LoVo (cell line): Measurements from ENCODE around the gene MSL3.

ENCODE experiments used
- DNase-seq: peaks from one replicate; pipeline ENCODE4 v3.0.0-alpha.2; 2016; ENCODE audit warnings: low spot score

Gene MSL3, protein sequence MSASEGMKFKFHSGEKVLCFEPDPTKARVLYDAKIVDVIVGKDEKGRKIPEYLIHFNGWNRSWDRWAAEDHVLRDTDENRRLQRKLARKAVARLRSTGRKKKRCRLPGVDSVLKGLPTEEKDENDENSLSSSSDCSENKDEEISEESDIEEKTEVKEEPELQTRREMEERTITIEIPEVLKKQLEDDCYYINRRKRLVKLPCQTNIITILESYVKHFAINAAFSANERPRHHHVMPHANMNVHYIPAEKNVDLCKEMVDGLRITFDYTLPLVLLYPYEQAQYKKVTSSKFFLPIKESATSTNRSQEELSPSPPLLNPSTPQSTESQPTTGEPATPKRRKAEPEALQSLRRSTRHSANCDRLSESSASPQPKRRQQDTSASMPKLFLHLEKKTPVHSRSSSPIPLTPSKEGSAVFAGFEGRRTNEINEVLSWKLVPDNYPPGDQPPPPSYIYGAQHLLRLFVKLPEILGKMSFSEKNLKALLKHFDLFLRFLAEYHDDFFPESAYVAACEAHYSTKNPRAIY

DNA sequence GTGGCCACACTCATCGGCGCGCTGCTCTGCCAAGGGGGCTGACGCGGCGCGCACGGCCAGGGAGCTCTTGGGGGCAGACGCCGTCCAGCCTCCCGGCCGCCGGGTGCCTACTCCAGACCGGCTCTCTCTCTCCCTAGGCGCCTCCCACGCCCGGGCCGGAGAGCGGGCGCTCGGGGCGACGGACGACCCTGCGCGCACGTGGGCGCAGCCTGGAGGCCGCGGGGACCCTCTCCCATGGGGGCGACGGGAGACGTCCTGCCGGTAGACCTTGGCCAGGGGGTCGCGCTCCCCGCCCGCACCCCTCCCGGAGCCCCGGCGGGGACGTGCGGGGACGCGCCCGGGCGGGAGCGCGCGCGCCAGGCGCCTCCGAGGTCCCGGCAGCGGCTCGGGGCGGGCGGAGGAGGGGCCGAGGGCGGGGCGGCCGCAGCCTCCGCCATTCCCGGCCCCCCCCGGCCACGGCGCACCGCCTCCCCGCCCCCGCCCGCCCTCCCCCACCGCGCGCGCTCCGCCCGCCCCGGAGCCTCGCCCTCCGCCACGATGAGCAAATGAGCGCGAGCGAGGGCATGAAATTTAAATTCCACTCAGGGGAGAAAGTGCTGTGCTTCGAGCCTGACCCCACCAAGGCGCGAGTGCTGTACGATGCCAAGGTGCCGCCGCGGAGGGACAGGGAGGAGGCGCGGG is at the start of gene MSL3:
TSS of gene MSL3 (plus strand) at position 519 of the 681 bp plus-strand sequence. CDS start at position 546, 27 bp downstream.
- peak; percentile 47 for DNase-seq

DNA sequence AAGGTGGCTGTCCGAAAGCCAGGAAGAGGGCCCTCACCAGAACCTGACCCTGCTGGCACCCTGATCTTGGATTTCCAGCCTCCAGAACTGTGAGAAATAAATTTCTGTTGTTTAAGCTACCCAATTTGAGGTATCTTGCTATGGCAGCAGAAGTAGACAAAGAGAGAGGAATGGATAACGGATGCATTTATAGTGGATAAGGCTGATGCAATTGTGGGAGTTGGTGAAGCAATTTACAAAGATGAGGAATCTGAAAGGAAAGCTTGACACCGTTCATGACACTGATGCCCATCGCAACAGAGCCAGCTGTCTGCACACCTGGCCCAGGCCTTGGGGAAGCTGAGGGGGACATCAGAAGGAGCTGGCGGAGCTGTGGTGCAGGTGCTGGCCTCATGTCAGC is 35.7 kb upstream of the MSL3 start:
- no peak for DNase-seq

DNA sequence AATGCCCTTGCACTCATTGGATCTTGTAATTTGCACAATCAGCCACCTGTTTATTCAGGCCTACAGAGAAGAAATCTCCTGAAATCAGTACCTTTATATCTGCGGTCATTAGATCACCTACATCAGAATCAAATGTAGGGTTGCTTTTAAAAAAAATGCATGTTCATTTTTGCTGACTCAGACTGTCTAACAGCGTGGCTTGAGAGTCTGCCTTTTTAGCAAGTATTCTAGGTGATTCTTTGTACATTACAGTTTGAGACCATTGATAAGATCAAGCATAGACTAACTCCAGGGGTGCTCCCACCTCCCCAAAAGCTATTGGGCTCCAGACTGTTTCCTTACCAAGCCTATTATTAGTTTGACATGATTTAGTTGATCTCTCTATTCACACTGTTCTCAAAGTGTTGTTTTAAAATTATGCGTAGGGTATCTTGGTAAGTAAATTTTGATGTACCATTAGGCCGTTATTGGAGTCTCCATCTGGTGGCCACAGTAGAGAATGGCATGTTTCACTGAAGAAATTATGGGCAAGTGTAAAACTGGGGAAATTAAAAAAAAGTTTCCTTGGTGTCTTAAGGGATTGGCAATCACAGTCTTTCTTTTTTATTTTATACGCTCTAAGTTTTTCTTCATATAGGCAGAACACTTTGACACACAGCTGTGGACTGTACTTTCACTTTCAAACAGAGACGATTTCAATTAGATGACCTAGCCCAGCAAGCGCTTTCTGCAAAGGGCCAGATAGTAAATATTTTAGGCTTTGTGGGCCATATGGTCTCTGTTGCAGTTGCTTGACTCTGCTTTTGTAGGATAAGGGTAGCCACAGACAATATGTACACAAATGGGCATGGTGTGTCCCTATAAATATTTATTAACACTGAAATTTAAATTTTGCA is 33.7 kb upstream of the MSL3 start:
- DNase-seq, result peak; percentile 12

DNA sequence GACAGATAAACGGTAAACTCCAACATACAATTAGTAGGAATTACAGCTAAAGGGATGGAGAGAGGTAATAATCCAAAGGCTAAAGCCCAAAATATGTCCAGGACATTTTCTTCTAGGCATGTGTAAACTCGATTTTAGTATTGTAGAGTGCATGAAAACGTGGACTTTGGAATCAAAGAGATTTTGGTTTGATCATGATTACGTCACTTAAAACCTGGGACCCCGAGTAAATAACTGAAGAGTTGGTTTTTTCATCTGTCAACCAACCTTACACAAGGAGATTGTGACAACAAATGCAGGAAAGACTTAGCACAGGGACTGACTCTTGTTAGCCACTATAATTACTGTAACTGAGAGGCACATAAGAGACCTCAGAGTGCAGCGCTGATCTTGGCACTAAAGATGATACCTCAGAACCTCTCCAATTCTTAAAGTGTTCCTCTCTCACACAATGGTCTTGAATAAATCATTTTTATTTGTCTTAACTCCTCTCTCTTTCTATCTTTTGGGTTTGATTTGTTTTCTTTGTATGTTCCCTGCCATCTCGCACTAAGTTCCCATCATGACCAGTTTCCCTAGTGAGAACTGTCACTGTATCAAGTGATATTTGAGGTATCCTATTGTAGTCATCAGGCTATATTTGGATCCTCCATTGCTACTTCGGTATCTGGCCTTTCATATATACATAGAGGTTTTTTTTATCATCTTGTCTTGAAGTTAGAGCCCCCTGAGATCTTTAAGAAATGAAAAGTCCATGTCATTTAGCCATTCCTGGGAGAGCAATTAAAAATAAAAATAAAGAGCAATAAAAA is 32.2 kb upstream of the MSL3 start:
- DNase-seq, result no peak

DNA sequence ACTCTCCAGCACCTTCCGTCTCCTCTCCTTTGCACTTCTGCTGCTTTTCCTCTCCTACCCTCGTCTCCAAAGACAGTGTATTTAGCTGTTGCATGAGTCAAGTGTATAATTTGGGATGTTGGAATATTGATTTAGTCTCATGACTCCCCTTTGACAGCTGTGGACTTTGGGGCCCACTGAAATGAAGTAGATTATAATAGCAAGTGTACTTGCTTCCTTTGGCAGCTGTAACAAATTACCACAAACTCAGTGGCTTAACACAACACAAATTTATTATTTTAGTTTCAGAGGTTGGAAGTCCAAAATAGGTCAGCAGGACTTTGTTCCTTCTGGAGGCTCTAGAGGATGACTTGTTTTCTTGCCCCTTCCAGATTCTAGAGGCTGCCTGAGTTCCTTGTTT is 29.5 kb upstream of the MSL3 start:
- no peak for DNase-seq

DNA sequence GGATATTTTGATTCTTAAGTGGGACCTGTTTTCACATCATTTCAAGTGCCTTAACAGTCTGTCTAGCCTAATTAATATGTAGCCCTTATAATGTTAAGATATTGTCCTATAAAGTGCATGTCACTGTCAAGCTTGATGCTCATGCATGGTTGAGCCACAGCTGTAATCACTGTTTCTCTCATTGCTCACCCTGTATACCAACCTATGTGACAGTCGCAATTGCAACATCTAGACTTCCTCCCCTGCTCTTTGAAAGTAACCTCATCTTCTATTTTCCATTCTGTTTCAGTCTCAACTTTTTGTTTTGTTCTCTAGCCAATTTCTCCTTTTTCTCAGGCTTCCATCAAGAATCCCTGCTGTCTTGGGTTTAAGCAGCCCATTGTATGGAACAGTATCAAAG is 24.4 kb upstream of the MSL3 start:
- DNase-seq, result no peak

DNA sequence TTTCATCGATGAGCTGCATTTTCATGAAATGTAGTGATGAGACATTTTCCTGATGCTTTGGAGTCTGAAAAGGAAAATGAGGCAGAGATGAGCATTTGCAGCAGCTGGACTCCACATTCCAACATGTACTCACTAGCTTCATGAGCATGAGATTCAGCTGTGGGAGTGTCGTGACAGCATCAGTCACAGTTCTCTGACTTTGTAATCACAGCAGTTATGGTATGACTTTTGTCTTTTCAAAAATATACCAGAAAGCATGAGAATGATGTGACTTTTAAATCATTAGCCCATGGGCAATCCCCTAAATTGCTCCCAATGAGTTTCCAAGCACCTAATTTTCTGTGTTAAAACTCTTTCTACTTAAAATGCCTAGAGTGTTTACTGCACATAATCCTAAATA is 18.3 kb upstream of the MSL3 start:
- no peak for DNase-seq

DNA sequence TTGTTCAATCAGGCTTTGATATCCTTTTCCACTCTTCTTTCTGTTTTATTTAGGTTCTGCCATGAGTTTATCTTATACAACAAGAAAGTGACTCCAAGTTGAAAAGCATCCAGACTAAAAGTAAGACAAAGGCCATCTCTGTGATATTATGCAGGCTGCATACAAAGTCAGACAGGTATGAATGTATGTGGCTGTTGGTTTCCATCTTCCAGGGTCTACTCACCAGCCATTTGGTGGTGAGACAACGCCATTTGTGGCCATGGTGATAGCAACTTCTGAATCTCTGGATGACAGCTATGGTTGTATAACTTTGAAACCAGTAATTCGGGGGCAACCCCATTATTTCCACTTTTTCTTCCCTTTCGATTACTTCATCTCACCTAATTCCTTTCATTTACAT is 17.2 kb upstream of the MSL3 start:
- no peak for DNase-seq

DNA sequence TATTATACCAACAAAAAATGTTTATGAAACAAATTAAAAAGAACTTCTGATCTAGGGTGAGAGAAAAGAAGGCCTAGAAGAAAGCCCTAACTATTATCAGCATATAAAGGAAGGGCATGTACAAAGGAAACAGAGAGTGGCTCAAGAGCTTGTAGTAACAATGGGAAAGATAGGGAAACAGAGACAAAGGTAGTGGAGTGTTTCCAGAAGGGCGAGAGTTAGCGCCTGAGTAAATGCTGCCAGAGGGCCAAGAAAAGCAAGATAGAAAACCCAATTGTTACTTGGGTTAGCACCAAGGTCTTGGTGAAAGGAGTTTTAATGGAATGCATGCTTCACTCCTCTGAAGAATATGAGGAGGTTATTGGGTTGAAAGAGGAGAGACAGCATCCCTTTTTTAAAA is 16.5 kb upstream of the MSL3 start:
- DNase-seq, result no peak

DNA sequence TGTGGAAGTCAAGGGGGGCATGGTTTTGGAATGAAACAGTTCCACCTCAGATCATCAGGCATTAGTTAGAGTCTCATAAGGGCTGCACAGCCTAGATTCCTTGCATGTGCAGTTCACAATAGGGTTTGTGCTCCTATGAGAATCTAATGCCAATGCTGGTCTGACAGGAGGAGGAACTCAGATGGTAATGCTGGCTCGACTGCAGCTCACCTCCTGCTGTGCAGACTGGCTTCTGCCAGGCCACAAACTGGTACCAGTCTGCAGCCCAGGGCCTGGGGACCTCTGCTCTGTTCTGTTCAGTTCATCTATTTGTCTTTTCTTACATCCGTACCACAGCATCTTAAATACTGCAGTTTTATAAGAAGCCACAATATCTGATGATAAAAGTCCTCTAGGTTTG is 12.2 kb upstream of the MSL3 start:
- no peak for DNase-seq

DNA sequence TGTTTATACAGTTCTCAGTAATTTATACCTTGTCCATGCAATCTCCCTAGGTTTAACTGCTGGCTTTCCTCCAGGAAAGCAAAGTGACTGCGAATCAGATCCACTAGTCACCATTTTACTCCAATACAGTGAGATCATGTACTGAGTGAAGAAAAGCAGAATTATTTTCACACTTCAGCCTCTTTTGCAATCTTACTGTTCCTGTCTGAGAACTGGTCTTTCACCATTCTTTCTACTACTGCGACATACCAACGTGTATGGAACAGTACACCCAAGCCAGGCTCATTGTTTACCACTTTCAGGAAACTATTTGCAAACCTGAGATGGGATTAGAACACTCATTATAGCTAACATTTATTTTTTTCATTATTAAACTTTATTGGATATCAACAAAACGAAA is 8.0 kb upstream of the MSL3 start:
- DNase-seq, result no peak

DNA sequence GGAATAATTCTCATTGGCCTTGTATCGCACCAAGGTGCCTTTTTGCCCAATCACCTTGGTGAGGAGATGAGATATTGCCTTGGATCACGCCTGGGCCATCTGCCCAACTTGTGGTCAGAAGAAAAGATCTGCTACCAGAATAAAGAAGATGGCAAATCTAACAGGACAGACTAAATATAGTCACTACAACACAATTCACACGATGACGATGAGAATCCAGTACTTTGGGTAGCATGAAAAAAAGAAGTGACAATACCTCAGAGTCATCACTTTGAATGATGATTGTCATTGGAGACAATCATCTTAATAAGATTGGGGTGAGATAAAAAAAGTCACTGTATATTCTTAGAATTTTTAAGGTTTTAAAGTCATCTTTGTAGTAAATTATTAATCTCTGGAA is 7.3 kb upstream of the MSL3 start:
- DNase-seq, result no peak

DNA sequence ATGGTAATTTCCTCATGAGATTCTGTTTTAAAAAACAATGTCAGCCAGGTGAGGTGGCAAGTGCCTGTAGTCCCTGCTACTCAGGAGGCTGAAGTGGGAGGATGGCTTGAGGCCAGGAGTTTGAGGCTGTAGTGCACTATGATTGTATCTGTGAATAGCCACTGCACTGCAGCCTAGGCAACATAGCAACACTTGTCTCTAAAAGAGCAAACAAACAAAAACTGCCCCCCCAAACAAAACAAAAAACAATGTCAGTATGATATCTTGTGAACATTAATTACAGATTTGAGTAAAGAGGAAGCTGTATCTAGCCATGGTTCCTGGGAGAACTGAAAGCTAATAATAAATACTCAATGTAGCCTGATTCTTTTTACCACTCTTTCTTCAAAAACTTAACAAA is 6.8 kb upstream of the MSL3 start:
- no peak for DNase-seq

DNA sequence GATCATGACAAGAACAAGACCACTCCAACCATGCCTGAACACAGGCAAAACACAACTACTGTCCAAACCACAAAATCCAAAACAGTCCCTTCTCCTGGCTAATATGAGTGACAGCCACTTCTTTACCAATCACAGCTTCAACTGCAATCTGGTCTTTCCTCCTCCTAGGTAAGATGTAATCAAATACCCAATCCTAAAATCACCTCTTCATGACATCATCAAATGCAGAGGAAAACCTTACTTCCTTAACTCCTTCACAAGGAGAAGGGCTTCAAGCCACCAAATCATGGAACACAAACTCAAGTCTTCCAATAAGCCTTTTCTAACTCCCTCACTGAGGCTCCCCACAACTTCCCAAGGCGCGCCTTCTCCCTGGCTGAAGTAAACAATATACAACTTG is 4.4 kb upstream of the MSL3 start:
- no peak for DNase-seq

DNA sequence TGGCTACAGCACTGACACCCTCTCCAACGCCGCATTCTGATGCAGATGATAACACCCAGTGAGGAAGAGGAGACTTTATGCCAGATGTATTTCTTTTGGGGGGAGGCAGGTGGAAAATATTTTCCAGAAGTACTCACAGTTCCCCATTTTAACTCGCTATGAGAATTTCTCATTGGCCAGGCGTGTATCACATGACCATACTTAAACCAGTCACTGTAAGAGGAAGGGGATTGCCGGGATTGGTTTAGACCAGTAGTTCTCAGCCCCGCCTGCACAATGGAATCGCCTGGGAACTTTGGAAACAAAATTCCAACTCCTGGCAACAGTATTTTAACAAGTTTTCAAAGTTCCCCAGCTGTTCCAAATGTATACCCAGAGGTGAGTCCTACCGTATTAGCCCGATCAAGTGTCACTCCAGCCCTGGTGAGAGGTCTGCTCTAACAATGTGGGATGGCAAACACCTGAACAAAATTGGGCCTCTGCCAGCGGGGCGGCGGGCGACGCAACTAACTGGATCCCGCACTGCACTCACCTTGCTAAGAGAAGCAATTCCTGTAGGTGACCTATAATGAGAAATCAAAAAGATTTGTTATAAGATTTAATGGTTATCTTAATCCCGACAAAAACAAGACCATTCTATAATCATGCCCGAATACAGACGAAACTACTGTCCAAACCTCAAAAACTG is 2.9 kb upstream of the MSL3 start:
- no peak for DNase-seq

DNA sequence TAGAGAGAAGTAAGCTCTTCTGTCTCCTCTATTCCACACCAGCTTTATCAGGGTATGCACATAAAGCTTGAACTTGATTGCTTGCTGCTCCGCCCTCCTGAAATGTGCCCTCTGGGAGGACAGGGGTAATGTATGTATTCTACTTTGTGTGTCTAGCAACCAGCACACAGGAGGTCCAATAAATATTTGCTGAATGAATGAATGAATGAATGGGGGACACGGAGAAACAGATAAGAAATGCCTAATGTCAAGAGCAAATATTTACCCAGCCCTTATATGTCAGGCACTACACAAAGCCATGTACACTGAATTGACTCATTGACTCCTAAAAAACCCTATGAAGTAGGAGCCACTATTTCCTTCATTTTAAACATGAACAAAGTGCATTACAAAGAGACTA is 2.3 kb upstream of the MSL3 start:
- no peak for DNase-seq

DNA sequence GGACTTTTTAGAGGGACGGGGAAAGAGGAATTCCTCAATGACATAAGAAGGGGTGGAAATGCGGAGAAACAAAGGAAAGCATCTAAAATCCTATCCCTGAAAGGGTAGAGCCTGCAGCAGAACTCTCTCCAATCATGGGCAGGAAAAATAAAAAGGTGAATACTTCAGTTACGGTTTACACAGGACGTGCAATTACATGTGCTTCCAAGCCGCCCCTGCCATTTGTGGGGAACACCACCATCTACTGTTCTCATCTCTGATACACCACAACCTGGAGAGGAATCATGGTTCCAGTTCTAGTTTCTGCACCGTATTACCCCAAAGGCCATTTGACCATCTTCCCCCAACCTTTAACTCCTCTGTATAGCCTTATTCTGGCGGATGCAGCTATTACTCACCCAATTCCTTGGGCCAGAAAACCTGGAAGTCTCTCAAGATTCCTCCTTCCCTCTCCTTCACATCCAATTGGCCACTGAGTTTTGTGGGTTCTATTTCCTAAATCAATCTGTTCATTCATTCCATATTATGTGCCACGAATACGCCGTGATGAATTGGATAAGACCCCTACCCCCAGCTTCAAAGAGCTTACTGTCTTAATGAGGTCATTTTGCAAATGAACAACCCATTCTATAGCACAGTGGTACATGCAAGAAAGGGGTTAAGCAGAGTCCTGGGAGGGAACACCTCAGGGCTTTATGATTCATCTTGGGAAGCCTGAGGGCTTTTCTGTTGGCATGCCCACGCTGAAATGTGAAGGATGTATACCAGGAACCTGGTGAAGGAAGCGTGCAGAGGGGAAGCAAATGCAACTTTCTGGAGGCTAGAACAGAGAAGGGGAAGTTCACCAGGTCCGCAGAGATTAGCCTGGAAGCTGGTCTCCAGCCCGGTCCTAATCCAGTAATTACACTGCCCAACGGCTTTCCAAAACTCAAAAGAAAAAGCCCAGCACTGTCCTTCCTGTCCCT is 1.4 kb upstream of the MSL3 start:
- DNase-seq, result no peak

DNA sequence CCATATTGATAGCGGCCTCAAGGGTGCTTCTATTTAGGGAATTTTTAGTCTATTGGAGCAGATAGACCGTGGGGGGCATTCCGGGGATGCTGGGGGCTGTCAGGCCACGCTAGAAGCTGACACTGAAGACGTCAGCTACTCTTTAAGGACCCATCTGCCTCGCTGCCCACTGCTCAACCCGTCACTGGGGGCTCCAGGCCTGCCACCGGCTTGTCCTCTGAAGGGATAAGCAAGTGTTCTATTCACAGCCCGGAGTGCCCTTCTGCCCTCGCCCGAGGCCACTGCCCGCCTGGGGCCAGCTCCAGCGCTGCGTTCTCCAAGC is 679 bp upstream of the MSL3 start:
- DNase-seq, result no peak

DNA sequence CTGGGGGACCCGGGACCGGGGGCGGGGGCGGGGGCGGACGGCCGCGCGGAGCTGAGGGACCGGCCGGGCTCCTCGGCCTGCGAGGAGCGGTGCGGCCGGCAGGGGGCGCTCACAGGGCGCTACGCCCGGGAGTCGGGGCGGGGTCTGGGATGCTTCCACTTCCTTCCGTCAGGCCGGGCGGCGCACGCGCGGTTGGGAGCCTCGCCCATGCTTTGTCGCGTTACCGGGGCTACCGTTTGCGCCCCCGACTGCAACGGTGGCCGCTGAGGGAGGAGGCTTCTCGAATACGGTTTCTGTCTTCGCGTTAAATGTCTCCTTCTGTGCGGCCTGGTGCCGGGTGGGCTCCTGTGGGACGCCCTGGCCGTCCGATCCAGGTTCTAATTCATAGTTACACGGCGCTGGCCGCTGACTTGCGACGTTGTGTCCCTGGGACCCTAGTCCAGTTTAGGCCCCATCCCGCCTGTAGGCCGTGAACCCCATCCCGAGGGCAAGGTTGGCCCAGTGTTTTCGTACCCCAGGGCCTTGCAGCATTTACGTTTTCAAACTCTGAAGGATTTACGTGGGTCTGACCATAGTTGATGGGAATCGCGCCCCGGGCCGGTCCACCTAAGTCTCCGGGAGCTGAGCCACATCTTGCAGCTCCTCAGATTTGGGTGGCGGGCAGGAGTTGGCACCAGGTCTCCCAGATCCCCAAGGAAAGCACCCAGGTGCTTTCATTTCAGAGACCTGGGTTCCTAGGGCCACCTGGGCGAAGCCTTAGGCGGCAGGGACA is 549 bp downstream of the MSL3 start:
- DNase-seq, result peak; percentile 71
